SJCRH30 (cell line): ENCODE data around the gene GNPTAB. TPM values are rescaled to one million over a fixed set of nuclear protein-coding genes. Genes with fewer than 3 reads are reported as not detected.
A peak's percentile ranks its signal among the peaks of the same experiment; 100 is the strongest.
"Not testable (repeated sequence)": the region's sequence is repeated elsewhere in the genome, so short reads cannot be mapped to it uniquely, and the experiment has no call there.

ENCODE experiments used
- DNase-seq, 2 experiments: peaks; one replicate each; pipeline ENCODE4 v3.0.0-alpha.2; 2015 to 2020
- H3K27ac ChIP-seq: fragments of 250-450 bp; sonication (Bioruptor Pico); 2 replicates; pipeline ENCODE4 v1.5.1; 2020; ENCODE audit warnings: mild to moderate bottlenecking, moderate library complexity
- H3K27me3 ChIP-seq: fragments of 250-450 bp; sonication (Bioruptor Pico); 2 replicates; pipeline ENCODE4 v1.5.1; 2020; ENCODE audit warnings: mild to moderate bottlenecking, moderate library complexity
- H3K36me3 ChIP-seq: fragments of 250-450 bp; sonication (Bioruptor Pico); 2 replicates; pipeline ENCODE4 v1.5.1; 2020; ENCODE audit warnings: mild to moderate bottlenecking, moderate library complexity
- H3K4me1 ChIP-seq: fragments of 250-450 bp; sonication (Bioruptor Pico); 2 replicates; pipeline ENCODE4 v1.5.1; 2020; ENCODE audit warnings: mild to moderate bottlenecking, moderate library complexity
- H3K4me3 ChIP-seq: fragments of 250-450 bp; sonication (Bioruptor Pico); 2 replicates; pipeline ENCODE4 v1.5.1; 2020; ENCODE audit warnings: mild to moderate bottlenecking, moderate library complexity
- H3K9me3 ChIP-seq: fragments of 250-450 bp; sonication (Bioruptor Pico); replicated peaks from 2 replicates; pipeline ENCODE4 v1.5.1; 2020; ENCODE audit warnings: mild to moderate bottlenecking, moderate library complexity
- total RNA-seq: library from RNA; depleted of rRNA; stranded (reverse); fragments of >200 nt; shearing (Covaris generic); gene quantifications from 2 replicates; pipeline ENCODE4 v1.2.3, GENCODE V29; 2014

The GNPTAB gene
- total RNA-seq, 1 experiment from 2014 or later: 11.6 TPM

- Histone ChIP-seq H3K27me3 (no peaks in the 10 kb centered on the region), H3K4me3 (peak overlapping the region; percentile 78), H3K4me1 (peaks cover 8% of the 10 kb centered on the region; the same call in 1 of the 2 replicates), H3K36me3 (no peaks in the 10 kb centered on the region), H3K27ac (no peak overlapping the region), H3K9me3 (no peaks in the 10 kb centered on the region)
- DNase-seq: peak in 1 of 2 experiments; percentile 32
Measured at GRCh38 chr12:101829639-101830366, 956 bp downstream of the GNPTAB start.

- DNase-seq: peak in 1 of 2 experiments; percentile 18
- Histone ChIP-seq H3K4me3 (no peak overlapping the region), H3K27ac (no peak overlapping the region), H3K4me1 (peaks cover 8% of the 10 kb centered on the region; the same call in 1 of the 2 replicates), H3K9me3 (no peaks in the 10 kb centered on the region), H3K36me3 (no peaks in the 10 kb centered on the region), H3K27me3 (no peaks in the 10 kb centered on the region)
Measured at GRCh38 chr12:101828463-101829196, 2.1 kb downstream of the GNPTAB start.

DNA sequence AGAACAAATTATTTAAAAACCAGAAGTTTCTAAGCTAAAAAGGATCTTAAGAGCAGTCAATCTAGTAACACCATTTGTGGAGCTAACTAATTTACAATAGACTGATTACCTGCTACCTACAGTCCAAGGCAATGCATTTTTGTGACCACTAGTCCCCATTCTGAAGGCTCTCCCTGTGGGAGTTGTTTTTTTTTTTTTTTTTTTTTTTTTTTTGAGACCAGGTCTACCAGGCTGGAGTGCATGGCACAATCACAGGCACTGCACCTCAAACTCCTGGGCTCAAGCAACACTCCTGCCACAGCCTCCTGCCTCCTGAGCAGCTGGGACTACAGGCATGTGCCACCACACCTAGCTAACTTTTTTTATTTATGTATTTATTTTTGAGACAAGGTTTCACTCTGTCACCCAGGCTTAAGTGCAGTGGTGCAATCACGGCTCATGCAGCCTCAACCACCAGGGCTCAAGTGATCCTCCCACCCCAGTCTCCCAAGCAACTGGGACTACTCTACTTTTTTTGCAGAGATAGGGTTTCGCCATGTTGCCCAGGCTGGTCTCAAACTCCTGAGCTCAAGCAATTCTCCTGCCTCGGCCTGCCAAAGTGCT is 3.9 kb downstream of the GNPTAB start:
- H3K9me3 ChIP-seq: no peaks in the 10 kb centered on the region
- no peak overlapping the region for H3K27ac ChIP-seq
- no peaks in the 10 kb centered on the region for H3K27me3 ChIP-seq
- H3K4me3 ChIP-seq: no peak overlapping the region
- no peak for DNase-seq
- no peaks in the 10 kb centered on the region for H3K36me3 ChIP-seq
- H3K4me1 ChIP-seq: peaks cover 8% of the 10 kb centered on the region; the same call in 1 of the 2 replicates

- H3K4me1 ChIP-seq: 0 out of 2 replicates have a peak, but pooled peaks cover 2% of the 10 kb centered on the region
- H3K27ac ChIP-seq: no peak overlapping the region
- no peaks in the 10 kb centered on the region for H3K36me3 ChIP-seq
- H3K27me3 ChIP-seq: no peaks in the 10 kb centered on the region
- DNase-seq: no peak
- no peak overlapping the region for H3K4me3 ChIP-seq
- H3K9me3 ChIP-seq: no peaks in the 10 kb centered on the region
Measured at GRCh38 chr12:101824831-101825230, 5.9 kb downstream of the GNPTAB start.

DNA sequence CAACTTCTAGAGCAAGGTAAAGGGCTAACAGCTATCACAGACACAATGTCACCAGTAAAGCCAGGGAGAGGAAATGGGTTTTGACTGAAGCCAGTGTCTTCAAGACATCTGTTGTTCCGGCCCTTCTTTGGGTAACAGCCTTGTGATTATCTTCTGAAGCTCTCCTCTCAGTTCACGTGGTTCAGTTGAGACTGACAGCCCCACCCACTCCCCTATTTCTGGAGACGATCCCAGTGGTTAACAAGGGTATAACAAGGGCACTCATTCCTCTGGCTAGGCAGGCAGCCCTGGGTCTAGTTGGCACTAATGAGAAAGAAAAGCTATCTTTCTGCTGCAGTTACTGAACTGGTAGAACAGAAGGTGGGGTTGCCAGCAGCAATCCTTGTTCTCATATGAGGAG is 6.9 kb downstream of the GNPTAB start:
- peak in 1 of 2 experiments; percentile 32 for DNase-seq
- Histone ChIP-seq H3K27ac (no peak overlapping the region), H3K4me1 (0 out of 2 replicates have a peak, but pooled peaks cover 1% of the 10 kb centered on the region), H3K27me3 (no peaks in the 10 kb centered on the region), H3K9me3 (no peaks in the 10 kb centered on the region), H3K36me3 (no peaks in the 10 kb centered on the region), H3K4me3 (no peak overlapping the region)

GRCh38 chr12:101823039-101823438 is 7.7 kb downstream of the GNPTAB start:
- Histone ChIP-seq H3K36me3 (no peaks in the 10 kb centered on the region), H3K4me3 (no peak overlapping the region), H3K4me1 (no peaks in the 10 kb centered on the region), H3K27me3 (no peaks in the 10 kb centered on the region), H3K9me3 (no peaks in the 10 kb centered on the region), H3K27ac (no peak overlapping the region)
- no peak for DNase-seq

DNA sequence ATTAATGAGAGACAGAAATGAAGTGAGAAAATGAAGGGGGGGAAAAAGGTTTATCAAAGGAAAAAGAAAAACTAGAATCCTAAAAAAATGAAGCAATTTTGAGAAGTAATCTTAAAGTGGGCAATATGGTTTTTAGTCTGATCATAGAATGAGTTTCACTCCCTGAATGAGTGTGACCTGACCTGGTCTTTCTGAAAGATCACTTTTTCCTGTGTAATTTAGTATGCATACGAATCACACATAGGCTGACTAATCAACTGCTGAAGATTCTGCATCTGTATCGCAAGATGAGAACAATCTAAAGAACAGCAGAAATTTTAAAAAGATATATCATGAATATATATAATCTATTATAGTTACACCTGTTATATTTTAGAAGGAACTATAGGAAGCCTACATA is 11.3 kb downstream of the GNPTAB start:
- Histone ChIP-seq H3K27me3 (no peaks in the 10 kb centered on the region), H3K27ac (no peak overlapping the region), H3K4me3 (no peak overlapping the region), H3K4me1 (no peaks in the 10 kb centered on the region), H3K36me3 (no peaks in the 10 kb centered on the region), H3K9me3 (no peaks in the 10 kb centered on the region)
- no peak for DNase-seq

DNA sequence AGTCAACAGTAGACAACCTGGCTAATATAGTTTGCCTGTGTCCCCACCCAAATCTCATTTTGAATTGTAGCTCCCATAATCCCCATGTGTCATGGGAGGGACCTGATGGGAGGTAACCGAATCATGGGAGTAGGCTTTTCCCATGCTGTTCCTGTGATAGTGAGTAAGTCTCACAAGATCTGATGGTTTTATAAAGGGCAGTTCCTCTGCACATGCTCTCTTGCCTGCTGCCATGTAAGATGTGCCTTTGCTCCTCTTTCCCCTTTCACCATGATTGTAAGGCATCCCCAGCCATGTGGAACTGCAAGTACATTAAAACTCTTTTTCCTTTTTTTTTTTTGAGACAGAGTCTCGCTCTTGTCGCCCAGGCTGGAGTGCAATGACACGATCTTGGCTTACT is 12.1 kb downstream of the GNPTAB start:
- H3K4me3 ChIP-seq, H3K36me3 ChIP-seq, H3K9me3 ChIP-seq, DNase-seq, H3K4me1 ChIP-seq, H3K27ac ChIP-seq, H3K27me3 ChIP-seq: not testable (repeated sequence)

GRCh38 chr12:101813117-101813516 is 17.6 kb downstream of the GNPTAB start:
- DNase-seq: no peak
- Histone ChIP-seq H3K9me3 (no peaks in the 10 kb centered on the region), H3K36me3 (no peaks in the 10 kb centered on the region), H3K27ac (no peak overlapping the region), H3K27me3 (no peaks in the 10 kb centered on the region), H3K4me1 (no peaks in the 10 kb centered on the region), H3K4me3 (no peak overlapping the region)

- not testable (repeated sequence) for H3K27me3 ChIP-seq, H3K27ac ChIP-seq, H3K4me3 ChIP-seq, H3K36me3 ChIP-seq, DNase-seq, H3K9me3 ChIP-seq, H3K4me1 ChIP-seq
Measured at GRCh38 chr12:101812716-101813115, 18.0 kb downstream of the GNPTAB start.

- not testable (repeated sequence) for H3K9me3 ChIP-seq, H3K4me1 ChIP-seq, H3K27ac ChIP-seq, H3K36me3 ChIP-seq, H3K27me3 ChIP-seq, H3K4me3 ChIP-seq, DNase-seq
Measured at GRCh38 chr12:101811342-101811741, 19.4 kb downstream of the GNPTAB start.

- Histone ChIP-seq H3K27me3 (no peaks in the 10 kb centered on the region), H3K36me3 (no peaks in the 10 kb centered on the region), H3K4me1 (no peaks in the 10 kb centered on the region), H3K27ac (no peak overlapping the region), H3K9me3 (no peaks in the 10 kb centered on the region), H3K4me3 (no peak overlapping the region)
- no peak for DNase-seq
Measured at GRCh38 chr12:101809208-101809607, 21.6 kb downstream of the GNPTAB start.

DNA sequence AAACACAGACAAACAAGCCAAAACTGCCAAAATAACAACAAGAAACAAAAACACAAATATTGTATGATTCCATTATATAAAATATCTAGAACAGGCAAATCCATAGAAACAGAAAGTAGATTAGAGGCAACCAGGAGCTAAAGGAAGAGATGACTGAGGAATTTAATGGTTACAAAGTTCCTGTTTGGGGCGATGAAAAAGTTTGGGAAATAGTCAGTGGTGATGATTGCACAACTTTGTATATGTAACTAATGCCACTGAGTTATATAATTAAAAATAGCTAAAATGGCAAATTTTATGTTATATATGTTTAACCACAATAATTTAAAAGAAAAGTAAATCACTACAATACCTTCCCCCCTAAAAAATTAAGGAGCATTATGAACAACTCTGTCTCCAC is 24.5 kb downstream of the GNPTAB start:
- DNase-seq: no peak
- H3K4me3 ChIP-seq: no peak overlapping the region
- H3K27me3 ChIP-seq: no peaks in the 10 kb centered on the region
- H3K36me3 ChIP-seq: no peaks in the 10 kb centered on the region
- H3K27ac ChIP-seq: no peak overlapping the region
- no peaks in the 10 kb centered on the region for H3K9me3 ChIP-seq
- no peaks in the 10 kb centered on the region for H3K4me1 ChIP-seq

DNA sequence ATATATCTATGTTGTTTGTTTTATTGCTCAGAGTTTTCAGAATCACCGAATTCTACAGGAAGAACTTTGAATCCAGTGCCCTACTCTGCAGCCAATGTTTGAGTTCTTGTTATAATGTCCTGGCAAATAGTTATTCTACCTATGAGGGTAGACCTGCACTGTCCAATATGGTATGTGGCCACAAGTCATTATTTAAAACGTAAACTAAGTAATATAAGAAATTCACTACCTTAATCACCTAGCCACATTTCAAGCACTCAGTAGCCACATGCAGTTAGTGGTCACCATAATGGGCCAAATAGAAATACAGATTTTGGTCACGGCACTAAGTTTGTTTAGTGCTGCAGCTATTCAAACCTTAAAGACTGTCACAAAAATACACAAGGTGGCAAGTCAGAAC is 26.4 kb downstream of the GNPTAB start:
- Histone ChIP-seq H3K27ac (no peak overlapping the region), H3K4me3 (no peak overlapping the region), H3K36me3 (no peaks in the 10 kb centered on the region), H3K27me3 (no peaks in the 10 kb centered on the region), H3K9me3 (no peaks in the 10 kb centered on the region), H3K4me1 (no peaks in the 10 kb centered on the region)
- DNase-seq: no peak

- no peaks in the 10 kb centered on the region for H3K4me1 ChIP-seq
- DNase-seq: no peak
- no peaks in the 10 kb centered on the region for H3K36me3 ChIP-seq
- H3K27me3 ChIP-seq: no peaks in the 10 kb centered on the region
- no peak overlapping the region for H3K27ac ChIP-seq
- H3K4me3 ChIP-seq: no peak overlapping the region
- no peaks in the 10 kb centered on the region for H3K9me3 ChIP-seq
Measured at GRCh38 chr12:101803978-101804377, 26.8 kb downstream of the GNPTAB start.
